HG03060 (cell line): ENCODE measurements around the gene BOD1L2.

ENCODE experiments used
- ATAC-seq: cut with Tn5 transposase; IDR thresholded peaks from one replicate; pipeline ENCODE4 v1.9.1; 2021; ENCODE audit warnings: low read depth, moderate number of reproducible peaks; ENCODE audit not compliant: unreplicated experiment

BOD1L2 gene

DNA sequence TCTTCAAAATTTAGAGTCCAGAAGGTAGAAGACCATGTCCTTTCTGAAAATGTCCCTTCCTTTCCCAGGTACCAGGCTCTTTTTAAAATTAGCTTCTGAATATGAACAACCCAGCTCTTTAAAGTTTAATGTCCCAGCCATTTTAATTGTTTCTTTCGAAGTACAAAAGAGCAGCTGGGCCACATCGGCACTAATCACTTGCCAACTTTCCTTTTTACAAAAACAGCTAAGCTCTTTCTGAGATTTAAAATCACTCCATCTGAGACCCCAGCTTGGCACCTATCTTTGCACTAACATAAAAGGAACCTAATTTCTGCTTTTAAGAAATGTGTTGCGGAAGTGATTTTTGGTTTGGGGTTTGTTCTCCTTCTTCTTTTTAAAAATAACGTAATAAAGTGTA is 2.6 kb downstream of the BOD1L2 start:
- ATAC-seq = no peak

DNA sequence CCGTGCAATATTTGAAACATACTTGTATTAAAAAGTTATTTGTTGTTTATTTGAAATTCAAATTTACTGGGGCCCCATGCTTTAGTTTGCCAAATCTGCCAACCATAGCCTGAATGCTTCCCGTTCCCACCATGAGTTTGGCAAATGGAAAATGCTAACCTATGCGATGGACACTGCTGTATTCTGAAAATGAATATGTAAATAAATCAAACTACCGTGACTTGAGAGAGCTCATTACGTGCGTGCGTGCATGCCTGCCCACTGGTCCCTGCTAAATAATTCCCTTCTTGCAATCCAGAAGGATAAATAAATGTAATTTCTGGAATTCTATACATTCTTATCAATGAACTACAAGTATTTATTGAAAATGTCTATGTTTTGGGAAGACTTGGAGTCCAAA is 3.2 kb downstream of the BOD1L2 start:
- ATAC-seq = no peak

DNA sequence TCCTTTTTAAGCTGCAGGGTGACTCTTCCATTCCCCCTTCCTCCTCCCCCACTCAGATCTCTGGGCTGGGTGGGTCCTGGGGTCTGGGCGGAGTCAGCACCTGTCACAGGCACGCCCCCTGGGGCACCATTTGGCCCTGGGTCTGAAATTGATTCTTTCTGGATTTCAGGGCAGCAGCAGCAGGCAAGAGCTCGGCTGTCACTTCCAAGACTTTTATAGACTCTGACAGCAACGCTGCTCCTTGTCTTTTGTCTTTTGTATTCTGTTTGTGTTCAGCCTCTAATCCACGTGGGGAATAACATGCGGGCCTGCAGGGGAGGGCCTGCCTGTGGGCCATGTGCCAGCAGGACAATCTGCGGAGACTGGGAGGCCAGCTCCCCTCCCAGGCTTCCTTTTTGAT is 3.9 kb downstream of the BOD1L2 start:
- no peak for ATAC-seq

DNA sequence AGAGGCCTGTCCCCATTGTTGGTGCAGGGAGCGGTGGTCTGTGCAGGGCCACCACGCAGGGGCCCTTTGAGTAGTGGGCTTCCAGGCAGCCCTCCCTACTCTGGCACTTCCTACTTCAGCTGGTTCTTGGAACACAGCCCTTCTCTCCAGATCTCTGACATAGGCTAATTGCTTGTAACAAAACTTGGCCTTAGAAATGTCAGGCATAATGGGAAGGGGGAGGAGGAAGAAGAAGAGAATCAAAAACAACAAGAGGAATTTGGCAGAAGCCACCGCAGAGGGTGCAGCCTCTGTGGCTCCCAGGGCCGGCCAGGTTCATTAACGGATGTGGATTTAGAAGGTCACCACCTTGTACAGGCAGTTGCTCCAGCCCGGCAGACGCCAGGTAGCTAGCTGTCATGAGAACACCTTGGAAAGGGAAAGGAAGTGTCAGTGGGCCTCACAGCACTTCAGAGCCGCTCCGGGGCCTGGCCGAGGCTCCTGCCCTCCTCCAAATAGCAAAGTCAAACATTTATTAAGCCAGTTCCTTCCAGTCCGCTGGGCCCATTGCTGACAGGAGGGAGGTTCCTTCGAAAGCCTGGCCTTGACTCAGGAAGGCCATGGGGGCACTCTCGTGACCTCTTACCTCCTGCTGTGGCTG is 7.4 kb downstream of the BOD1L2 start:
- no peak for ATAC-seq

DNA sequence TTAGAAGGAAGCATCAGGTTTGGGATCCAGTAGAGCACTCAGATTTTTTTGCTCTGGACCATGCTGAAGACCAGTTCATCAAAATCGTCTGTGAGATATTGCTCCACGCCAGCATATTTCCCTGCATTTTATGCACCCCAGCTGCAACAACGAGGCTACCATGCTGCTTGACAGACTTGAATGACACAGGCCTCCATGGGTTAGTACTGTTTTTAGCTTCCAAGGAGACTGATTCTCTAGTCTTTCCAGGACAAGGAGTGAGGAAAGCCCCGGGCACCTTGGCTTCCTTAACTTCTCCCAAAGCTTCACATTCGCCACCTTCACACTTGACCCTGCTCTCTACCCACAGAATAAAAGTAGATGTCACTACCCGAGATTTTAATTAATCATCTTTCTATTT is 17.5 kb downstream of the BOD1L2 start:
- no peak for ATAC-seq

DNA sequence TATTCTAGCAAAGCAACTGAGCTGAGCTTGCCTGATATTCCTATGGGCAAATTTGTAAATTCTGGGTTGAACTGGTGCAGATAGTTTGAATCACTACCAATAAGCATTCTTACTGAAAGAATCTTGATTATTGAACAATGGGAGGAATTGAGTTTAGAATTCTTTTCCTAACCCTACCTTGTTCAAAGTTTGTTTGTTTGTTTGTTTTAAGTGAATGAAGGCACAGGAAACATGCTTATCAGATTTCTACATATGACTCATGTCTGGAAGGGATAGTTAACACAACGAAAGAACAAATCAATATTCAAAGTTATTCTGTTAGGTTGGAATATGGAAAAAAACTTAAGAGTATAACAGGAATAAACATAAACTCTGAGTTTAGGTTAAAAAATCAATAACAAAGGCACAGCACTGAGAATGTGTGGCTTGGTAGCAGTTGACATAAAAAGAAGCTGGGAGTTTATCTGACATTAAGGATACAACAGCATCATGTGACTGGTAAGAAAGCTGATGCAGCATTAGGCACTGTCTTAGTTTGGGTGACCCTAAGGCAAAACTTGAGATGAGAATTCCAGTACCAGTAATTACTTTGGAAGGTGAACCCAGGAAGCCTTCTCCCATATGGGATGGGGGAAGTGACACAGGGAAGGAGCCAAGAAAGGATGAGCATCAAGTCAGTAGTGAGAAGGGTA is 20.9 kb downstream of the BOD1L2 start:
- ATAC-seq = no peak

DNA sequence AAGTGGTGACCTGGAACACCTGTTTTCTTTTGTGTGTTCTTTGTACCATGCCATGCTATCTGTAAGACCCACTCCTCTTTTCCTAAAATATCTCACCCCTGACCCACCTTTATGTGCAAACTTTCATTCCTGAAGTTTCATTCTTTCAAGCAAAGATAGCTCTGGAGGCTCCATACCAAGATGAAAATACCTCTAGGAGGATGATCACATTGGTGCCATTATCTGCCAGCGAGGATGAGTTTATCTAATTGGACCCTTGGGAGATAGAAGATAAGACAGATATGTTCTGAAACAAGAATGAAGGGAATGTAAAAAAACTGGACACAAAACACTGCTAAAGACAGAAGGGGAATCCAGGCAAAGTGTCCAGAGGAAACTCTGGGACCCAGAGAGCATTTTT is 24.1 kb downstream of the BOD1L2 start:
- ATAC-seq = no peak

DNA sequence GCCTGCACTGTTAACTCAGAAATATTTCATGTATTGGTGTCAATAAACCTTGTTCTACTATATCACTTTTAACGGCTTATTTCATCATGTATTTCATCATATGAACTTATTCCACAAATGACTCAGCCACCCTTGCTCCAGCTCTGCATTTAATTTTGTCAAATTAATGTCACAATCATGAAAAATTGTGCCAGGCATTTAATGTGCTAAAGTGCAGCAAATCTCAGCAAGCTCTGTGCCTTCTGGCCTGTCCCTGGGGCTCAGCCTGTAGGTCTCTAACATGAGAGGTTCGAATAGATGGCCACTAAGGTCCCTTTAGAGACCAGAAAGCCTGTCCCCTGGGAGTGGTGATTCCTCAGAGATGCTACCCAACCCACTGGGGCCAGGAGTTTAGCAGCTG is 28.6 kb downstream of the BOD1L2 start:
- ATAC-seq = no peak

DNA sequence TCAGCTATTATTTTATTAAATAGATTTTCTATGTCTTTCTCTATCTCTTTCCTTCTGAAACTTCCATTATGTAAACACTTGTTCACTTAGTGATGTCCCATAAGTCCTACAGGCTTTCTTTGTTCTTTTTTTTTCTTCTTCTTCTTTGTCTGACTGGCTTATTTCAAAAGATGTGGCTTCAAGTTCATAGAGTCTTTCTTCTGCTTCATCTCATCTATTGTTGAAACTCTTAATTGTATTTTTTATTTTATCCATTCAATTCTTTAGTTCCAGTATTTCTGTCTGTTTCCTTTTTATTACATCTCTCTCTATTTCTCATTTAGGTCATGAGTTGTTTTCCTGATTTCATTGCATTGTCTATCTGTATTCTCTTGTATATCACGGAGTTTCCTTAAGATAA is 38.5 kb downstream of the BOD1L2 start:
- ATAC-seq = no peak

DNA sequence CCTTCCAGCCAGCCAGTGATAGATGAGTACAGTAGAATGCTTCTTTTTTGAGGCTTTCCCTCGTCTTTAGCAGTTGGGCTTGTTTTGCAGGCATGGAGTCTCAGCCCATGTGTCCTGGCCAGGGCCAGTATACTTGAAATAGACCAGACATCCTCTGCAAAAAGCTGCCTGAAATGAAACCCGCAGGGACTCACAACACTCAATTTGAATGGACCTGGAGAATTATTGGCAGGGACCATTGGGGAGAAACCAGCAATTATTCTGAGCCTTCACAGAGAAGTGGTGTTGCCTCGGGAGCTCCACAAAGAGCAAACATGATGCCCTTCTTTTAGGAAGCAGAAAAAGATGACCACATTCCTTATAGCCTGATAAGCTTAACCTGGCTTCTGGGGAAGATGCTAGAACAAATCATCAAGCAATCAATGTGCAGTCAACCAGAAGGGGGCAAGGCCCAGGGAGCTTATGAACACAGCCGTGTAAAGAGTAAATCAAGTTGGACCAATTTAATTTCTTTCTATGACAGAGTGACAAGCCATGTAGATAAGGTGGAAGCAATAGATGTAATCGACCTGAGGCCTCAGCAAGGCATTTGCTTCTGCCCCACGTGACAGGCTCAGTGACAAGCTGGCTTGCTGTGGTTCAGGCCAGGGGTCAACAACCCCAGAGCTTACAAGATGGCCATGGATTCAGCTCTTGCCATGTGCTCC is 42.1 kb downstream of the BOD1L2 start:
- ATAC-seq = no peak

DNA sequence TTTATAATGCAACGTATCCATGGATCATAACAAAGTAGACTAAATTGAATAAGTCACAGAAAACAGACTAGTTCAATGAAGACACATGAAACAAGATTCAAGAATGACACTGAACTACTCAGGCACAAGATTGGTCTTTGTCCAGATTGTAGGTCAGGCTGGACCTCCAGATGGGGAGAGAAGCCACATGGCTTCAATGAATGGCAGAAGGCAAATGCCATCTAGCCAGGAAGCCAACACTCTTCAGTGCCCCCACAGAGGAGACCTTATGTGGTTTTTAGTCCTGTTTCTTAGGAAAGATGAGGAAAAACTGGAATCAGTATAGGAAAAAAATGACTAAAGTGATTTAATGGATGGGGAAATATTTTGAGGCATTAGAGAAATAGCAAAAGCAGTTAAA is 43.1 kb downstream of the BOD1L2 start:
- ATAC-seq = no peak

DNA sequence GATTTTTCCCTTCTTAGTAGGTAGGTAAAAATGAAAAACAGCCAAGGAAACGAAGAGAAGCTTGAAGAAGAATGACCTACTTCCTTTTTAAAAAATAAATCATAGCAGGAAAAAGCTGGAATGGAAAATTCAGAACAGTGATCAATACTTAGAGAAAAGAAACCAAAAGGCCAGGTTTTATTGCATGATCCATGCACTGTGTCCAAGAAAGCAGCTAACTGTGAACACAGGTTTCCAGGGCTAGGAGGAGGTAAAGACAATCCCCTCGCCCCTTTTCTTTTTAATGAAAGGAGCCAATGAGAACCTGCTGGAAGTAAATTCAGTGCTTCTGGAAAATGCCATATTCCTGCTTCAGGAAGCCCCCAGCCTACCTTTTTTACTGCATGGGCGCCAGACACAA is 47.2 kb downstream of the BOD1L2 start:
- ATAC-seq = no peak

DNA sequence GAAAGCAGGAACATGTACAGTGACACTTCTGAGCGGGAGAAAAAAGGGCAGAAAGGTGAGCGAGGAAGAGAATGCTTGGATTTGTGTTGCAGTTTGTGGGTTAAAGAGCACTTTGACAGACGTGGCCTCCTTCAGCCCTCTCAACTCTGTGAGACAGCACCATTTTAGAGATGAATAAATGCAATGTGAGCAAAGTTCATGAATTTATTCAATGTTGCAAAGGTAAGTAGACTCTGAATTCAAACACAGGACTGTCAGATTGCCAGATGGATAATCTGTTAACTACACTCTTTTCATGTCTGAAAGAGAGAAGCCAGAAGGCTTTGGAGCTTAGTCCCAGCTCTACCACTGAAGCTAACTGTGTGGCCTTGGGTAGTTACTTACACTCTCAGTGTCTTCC is 47.7 kb downstream of the BOD1L2 start:
- ATAC-seq = no peak

DNA sequence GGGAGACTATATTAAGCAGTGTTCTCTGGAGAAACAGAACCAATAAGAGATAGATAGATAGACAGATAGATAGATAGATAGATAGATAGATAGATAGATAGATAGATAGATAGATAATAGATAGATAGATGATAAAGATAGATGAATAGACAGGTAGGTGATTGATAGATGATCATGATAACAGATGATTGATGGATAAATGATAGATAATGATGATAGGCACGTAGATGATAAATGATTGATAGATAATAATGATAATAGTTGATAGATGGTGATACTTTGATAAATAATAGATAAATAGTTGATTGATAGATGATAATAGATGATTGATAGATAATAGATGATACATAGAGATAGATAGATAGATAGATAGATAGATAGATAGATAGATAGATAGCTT is 48.5 kb downstream of the BOD1L2 start:
- no peak for ATAC-seq

DNA sequence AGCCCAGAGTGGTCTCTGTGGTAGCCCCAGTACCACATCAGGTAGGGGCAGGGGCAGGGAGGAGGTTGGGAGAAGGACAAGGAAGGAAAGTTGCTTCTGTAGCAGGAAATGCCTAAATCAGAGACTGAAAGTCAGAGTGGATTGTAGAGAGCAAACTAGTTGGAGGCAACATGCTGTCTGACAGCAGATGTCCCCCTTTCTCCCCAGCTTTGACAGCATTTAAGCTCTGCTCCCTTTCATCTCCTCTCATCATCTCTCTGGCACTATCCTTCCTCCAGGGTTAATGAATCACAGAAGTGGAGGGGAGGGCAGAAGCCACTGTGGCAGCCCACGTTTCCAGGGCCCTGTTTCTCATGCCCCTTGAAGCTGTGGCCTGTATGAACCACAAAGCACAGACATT is 50.4 kb downstream of the BOD1L2 start:
- no peak for ATAC-seq

DNA sequence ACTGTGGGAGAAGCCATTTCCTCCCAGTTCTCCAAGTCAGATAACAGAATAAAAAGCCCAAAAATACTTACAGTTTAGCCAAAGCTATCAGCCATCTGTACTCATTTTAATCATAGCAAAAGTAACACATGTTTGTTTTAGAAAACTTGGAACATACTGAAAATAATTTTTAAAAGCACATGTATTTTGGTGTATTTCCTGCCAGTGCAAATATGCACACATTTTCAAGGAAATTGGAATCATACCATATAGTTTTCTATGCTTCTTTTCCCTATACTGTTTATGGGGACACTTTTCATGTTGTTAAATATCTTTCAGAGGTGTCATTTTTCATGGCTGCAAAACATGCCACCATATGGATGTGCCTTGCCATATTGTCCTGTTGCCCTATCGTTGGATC is 51.2 kb downstream of the BOD1L2 start:
- ATAC-seq = no peak
